Adrenal gland (tissue), 12 donors: ENCODE measurements around the gene ZNF836. TPM values are rescaled to one million over a fixed set of nuclear protein-coding genes. Genes with fewer than 3 reads are reported as not detected.

Experiments used
- DNase-seq, 7 donors: peaks; one replicate each; pipeline ENCODE4 v3.0.0-alpha.2; 2019 to 2020
- H3K27ac ChIP-seq, 5 donors: fragments of 200-600 bp; sonication (generic) in 4 of 5; 1 replicate in 3 of 5; 2 replicates in 2 of 5; pipeline versions ENCODE4 v1.5.1 to v1.8.0; 2016 to 2020; ENCODE audit warnings: mild to moderate bottlenecking in 1 of 5
- H3K27me3 ChIP-seq: fragments of 200-600 bp; 2 replicates; pipeline ENCODE4 v1.8.0; 2021
- H3K36me3 ChIP-seq, 2 donors: fragments of 200-600 bp; replicated peaks in 1 of 2; 1 replicate in 1 of 2; 2 replicates in 1 of 2; pipeline versions ENCODE4 v1.5.1 to v1.8.0; 2018 to 2022
- H3K4me1 ChIP-seq, 2 donors: fragments of 200-600 bp; replicated peaks in 1 of 2; 1 replicate in 1 of 2; 2 replicates in 1 of 2; pipeline versions ENCODE4 v1.5.1 to v1.8.0; 2018 to 2021
- H3K4me3 ChIP-seq, 4 donors: fragments of 200-600 bp; sonication (generic) in 3 of 4; one replicate each; pipeline ENCODE4 v1.5.1; 2016 to 2018
- H3K9me3 ChIP-seq, 3 donors: fragments of 200-600 bp; sonication (generic) in 1 of 3; replicated peaks in 1 of 3; 1 replicate in 2 of 3; 2 replicates in 1 of 3; pipeline versions ENCODE4 v1.5.1 to v1.8.0; 2016 to 2021
- CTCF ChIP-seq, 6 experiments: fragments of 450-650 bp in 4 of 6; fragments of 200-600 bp in 2 of 6; sonication (generic) in 1 of 6; IDR thresholded peaks; 1 replicate in 5 of 6; 2 replicates in 1 of 6; pipeline versions ENCODE4 v1.5.1 to v1.8.0; 2016 to 2021; ENCODE audit warnings: antibody characterized with exemption in 6 of 6, mild to moderate bottlenecking in 2 of 6, moderate library complexity in 1 of 6
- POLR2A ChIP-seq, 2 donors: fragments of 450-650 bp; IDR thresholded peaks; one replicate each; pipeline ENCODE4 v1.6.1; 2017; ENCODE audit warnings: antibody characterized with exemption in 2 of 2, mild to moderate bottlenecking in 2 of 2, moderate library complexity in 1 of 2
- WGBS, 4 donors: extraction: QIAGEN DNeasy Blood & Tissue Kit in 2 of 4; methylation state at CpG; one replicate each; pipeline versions ENCODE4 v1.1.5 to v1.1.7; 2013 to 2017; 5-methylcytosine and 5-hydroxymethylcytosine counted together
- intact Hi-C, 2 donors: fragments of 100-400 bp; cut with DNase I; formaldehyde crosslinking; loops; one replicate each; pipeline versions ENCODE4 v1.14.1 to v1.15.0; 2022 to 2023
- polyA plus RNA-seq, 3 donors: library from polyadenylated mRNA; stranded (reverse); fragments of 200-250 nt in 2 of 3; fragments of 350-450 nt in 1 of 3; fragmentation: Illumina TruSeq in 1 of 3; extraction: RNeasy Lipid Tissue Mini Kit (QIAGEN cat#74804) in 1 of 3; gene quantifications; one replicate each; pipeline ENCODE4 v1.2.3, GENCODE V29; 2013 to 2014
- total RNA-seq, 9 donors: library from RNA; depleted of rRNA in 4 of 9; stranded (reverse); fragments of >200 nt in 4 of 9; fragments of 120-200 nt in 1 of 9; fragmentation: NEBNext Ultra II Directional in 1 of 9; extraction: Animal tissue kit (Norgen Biotek cat#: 25700) in 1 of 9; gene quantifications; one replicate each; pipeline versions ENCODE4 v1.1.0 to v1.2.4, GENCODE V29; 2013 to 2023
- donor health status: healthy with polysubstance abuse.
- donor health status: Bipolar disorder and iron deficiency.
- donor health status: DM: yes; HTN: yes; CAD: no.
- donor health status: DM: no; HTN: no; CAD: no.
- donor health status: DM: no; HTN: no; CAD: no.
- donor health status: DM: yes; HTN: yes; CAD: no.

The ZNF836 gene
- total and polyA plus RNA-seq, 12 donors: 7.4 to 180 (median 29.2) TPM

GRCh38 chr19:52217576-52217975 is 46.2 kb upstream of the ZNF836 start:
- no peaks in the 10 kb centered on the region for H3K9me3 ChIP-seq
- peak in 4 of 7 donors; percentile 8 to 46 (median 16) for DNase-seq
- 82 to 90% (median 84%) methylated on average over 5 of the region's 5 CpGs for WGBS, 4 donors
- TF ChIP-seq CTCF (IDR thresholded peaks at IDR 0.05) (no peak), POLR2A (IDR thresholded peaks at IDR 0.05) (no peak)
- H3K4me1 ChIP-seq: no peaks in the 10 kb centered on the region
- no peak overlapping the region for H3K4me3 ChIP-seq
- H3K27ac ChIP-seq: peak overlapping the region in 1 of 5 donors; percentile 9
- peaks cover 0 to 100% of the 10 kb centered on the region in 2 donors for H3K36me3 ChIP-seq
- intact Hi-C loops: no loop called here
- no peaks in the 10 kb centered on the region for H3K27me3 ChIP-seq

GRCh38 chr19:52216401-52216800 is 45.0 kb upstream of the ZNF836 start:
- WGBS, 4 donors: 95 to 100% (median 99%) methylated on average over 2 to 3 of the region's 3 CpGs
- intact Hi-C loops: no loop called here

GRCh38 chr19:52214241-52214640 is 42.8 kb upstream of the ZNF836 start:
- no peak for DNase-seq
- intact Hi-C loops: no loop called here
- H3K27me3 ChIP-seq: no peaks in the 10 kb centered on the region
- H3K36me3 ChIP-seq: peaks cover 0 to 100% of the 10 kb centered on the region in 2 donors
- no peaks in the 10 kb centered on the region for H3K9me3 ChIP-seq
- peaks cover 0 to 2% of the 10 kb centered on the region in 2 donors for H3K4me1 ChIP-seq
- peak overlapping the region in 2 of 5 donors; percentile 20 to 38 for H3K27ac ChIP-seq
- H3K4me3 ChIP-seq: no peak overlapping the region
- 89 to 95% (median 93%) methylated on average over 5 of the region's 5 CpGs for WGBS, 4 donors
- TF ChIP-seq CTCF (IDR thresholded peaks at IDR 0.05) (no peak), POLR2A (IDR thresholded peaks at IDR 0.05) (no peak)

More at GRCh38 chr19:52216401-52216800, 45.0 kb upstream of the ZNF836 start:
- TF ChIP-seq POLR2A (IDR thresholded peaks at IDR 0.05) (no peak), CTCF (IDR thresholded peaks at IDR 0.05) (no peak)
- DNase-seq: peak in 3 of 7 donors; percentile 6 to 44 (median 13)
- H3K27me3 ChIP-seq: no peaks in the 10 kb centered on the region
- H3K36me3 ChIP-seq: peaks cover 0 to 100% of the 10 kb centered on the region in 2 donors
- peak overlapping the region in 2 of 5 donors; percentile 60 to 63 for H3K27ac ChIP-seq
- H3K9me3 ChIP-seq: no peaks in the 10 kb centered on the region
- no peak overlapping the region for H3K4me3 ChIP-seq
- no peaks in the 10 kb centered on the region for H3K4me1 ChIP-seq

- Histone ChIP-seq H3K27me3 (no peaks in the 10 kb centered on the region), H3K4me3 (no peak overlapping the region), H3K27ac (peak overlapping the region in 1 of 5 donors; percentile 26), H3K4me1 (peaks cover 0 to 9% of the 10 kb centered on the region in 2 donors), H3K36me3 (peaks cover 0 to 100% of the 10 kb centered on the region in 2 donors), H3K9me3 (no peaks in the 10 kb centered on the region)
- intact Hi-C loops: no loop called here
- TF ChIP-seq POLR2A (IDR thresholded peaks at IDR 0.05) (no peak), CTCF (IDR thresholded peaks at IDR 0.05) (no peak)
- 94 to 98% (median 97%) methylated on average over 14 to 25 of the region's 25 CpGs for WGBS, 4 donors
- peak in 1 of 7 donors; percentile 16 for DNase-seq
These were observed 41.3 kb upstream of the ZNF836 start for GRCh38 chr19:52212572-52213255.
